HUES64 (cell line): ENCODE measurements around the gene SERPINA12.
"Not testable (repeated sequence)": the region's sequence is repeated elsewhere in the genome, so short reads cannot be mapped to it uniquely, and the experiment has no call there.

Experiments
- H3K27ac ChIP-seq: 2 replicates; pipeline ENCODE4 v1.7.0; 2013; ENCODE audit warnings: low read depth, low read length, inconsistent platforms
- H3K27me3 ChIP-seq: 2 replicates; pipeline ENCODE4 v1.6.1; 2013; ENCODE audit warnings: mild to moderate bottlenecking, low read length; ENCODE audit not compliant: insufficient read depth
- H3K36me3 ChIP-seq: 2 replicates; pipeline ENCODE4 v1.6.1; 2013; ENCODE audit warnings: mild to moderate bottlenecking, low read length; ENCODE audit not compliant: insufficient read depth
- H3K4me1 ChIP-seq: 2 replicates; pipeline ENCODE4 v1.6.1; 2013; ENCODE audit warnings: mild to moderate bottlenecking, low read length, moderate library complexity; ENCODE audit not compliant: insufficient read depth
- H3K4me3 ChIP-seq: 2 replicates; pipeline ENCODE4 v1.5.1; 2013; ENCODE audit warnings: mild to moderate bottlenecking, low read length, moderate library complexity
- H3K9ac ChIP-seq: 2 replicates; pipeline ENCODE4 v1.6.1; 2013; ENCODE audit warnings: mild to moderate bottlenecking, low read depth, low read length
- H3K9me3 ChIP-seq: 2 replicates; pipeline ENCODE4 v1.6.1; 2013; ENCODE audit warnings: low read depth, low read length; ENCODE audit not compliant: insufficient read depth
- WGBS: fragments of 150-250, 120-280 bp; methylation state at CpG from one replicate; pipeline ENCODE4 v1.1.7; 2013; ENCODE audit warnings: missing lambda C conversion rate; 5-methylcytosine and 5-hydroxymethylcytosine counted together

The SERPINA12 gene

GRCh38 chr14:94510481-94510880 is 1.2 kb upstream of the SERPINA12 start:
- not testable (repeated sequence) for H3K4me1 ChIP-seq, H3K27ac ChIP-seq, H3K9ac ChIP-seq, H3K9me3 ChIP-seq, H3K36me3 ChIP-seq, H3K27me3 ChIP-seq, H3K4me3 ChIP-seq
- 96% methylated on average over 2 of the region's 2 CpGs for WGBS

- no peaks in the 10 kb centered on the region for H3K27me3 ChIP-seq
- H3K4me1 ChIP-seq, result no peaks in the 10 kb centered on the region
- H3K27ac ChIP-seq, result no peak overlapping the region
- H3K9me3 ChIP-seq, result no peaks in the 10 kb centered on the region
- no peak overlapping the region for H3K4me3 ChIP-seq
- H3K9ac ChIP-seq, result no peak overlapping the region
- H3K36me3 ChIP-seq, result no peaks in the 10 kb centered on the region
- 91% methylated on average over 8 of the region's 8 CpGs for WGBS
These were observed 3.6 kb downstream of the SERPINA12 start for GRCh38 chr14:94505641-94506040.

GRCh38 chr14:94505206-94505605 is 4.1 kb downstream of the SERPINA12 start:
- Histone ChIP-seq H3K27me3 (no peaks in the 10 kb centered on the region), H3K4me3 (no peak overlapping the region), H3K9ac (no peak overlapping the region), H3K4me1 (no peaks in the 10 kb centered on the region), H3K9me3 (no peaks in the 10 kb centered on the region), H3K36me3 (no peaks in the 10 kb centered on the region), H3K27ac (no peak overlapping the region)
- WGBS, result 96% methylated on average over 4 of the region's 4 CpGs

GRCh38 chr14:94501588-94502516 is 7.4 kb downstream of the SERPINA12 start:
- no peaks in the 10 kb centered on the region for H3K4me1 ChIP-seq
- WGBS, result 96% methylated on average over 13 of the region's 16 CpGs
- H3K27me3 ChIP-seq, result no peaks in the 10 kb centered on the region
- H3K27ac ChIP-seq, result no peak overlapping the region
- H3K4me3 ChIP-seq, result no peak overlapping the region
- H3K9me3 ChIP-seq, result no peaks in the 10 kb centered on the region
- H3K9ac ChIP-seq, result no peak overlapping the region
- no peaks in the 10 kb centered on the region for H3K36me3 ChIP-seq

GRCh38 chr14:94500264-94500663 is 9.0 kb downstream of the SERPINA12 start:
- Histone ChIP-seq H3K9ac (no peak overlapping the region), H3K4me3 (no peak overlapping the region), H3K4me1 (no peaks in the 10 kb centered on the region), H3K36me3 (no peaks in the 10 kb centered on the region), H3K27me3 (no peaks in the 10 kb centered on the region), H3K27ac (no peak overlapping the region), H3K9me3 (no peaks in the 10 kb centered on the region)
- WGBS, result 88% methylated on average over 3 of the region's 3 CpGs

- Histone ChIP-seq H3K9me3 (no peaks in the 10 kb centered on the region), H3K4me3 (no peak overlapping the region), H3K27me3 (no peaks in the 10 kb centered on the region), H3K27ac (no peak overlapping the region), H3K36me3 (no peaks in the 10 kb centered on the region), H3K9ac (no peak overlapping the region), H3K4me1 (no peaks in the 10 kb centered on the region)
- WGBS, result 91% methylated on average over 2 of the region's 2 CpGs
These were observed 9.6 kb downstream of the SERPINA12 start for GRCh38 chr14:94499673-94500072.

GRCh38 chr14:94498215-94498614 is 11.1 kb downstream of the SERPINA12 start:
- Histone ChIP-seq H3K27me3 (no peaks in the 10 kb centered on the region), H3K27ac (no peak overlapping the region)
- WGBS, result 93% methylated on average over 3 of the region's 3 CpGs

GRCh38 chr14:94494085-94494484 is 15.2 kb downstream of the SERPINA12 start:
- no peaks in the 10 kb centered on the region for H3K4me1 ChIP-seq
- H3K4me3 ChIP-seq, result no peak overlapping the region
- no peaks in the 10 kb centered on the region for H3K27me3 ChIP-seq
- no peak overlapping the region for H3K27ac ChIP-seq
- no peaks in the 10 kb centered on the region for H3K9me3 ChIP-seq
- 90% methylated on average over 4 of the region's 4 CpGs for WGBS
- H3K9ac ChIP-seq, result no peak overlapping the region
- no peaks in the 10 kb centered on the region for H3K36me3 ChIP-seq

More at GRCh38 chr14:94498215-94498614, 11.1 kb downstream of the SERPINA12 start:
- Histone ChIP-seq H3K36me3 (no peaks in the 10 kb centered on the region), H3K4me3 (no peak overlapping the region), H3K9me3 (no peaks in the 10 kb centered on the region), H3K9ac (no peak overlapping the region), H3K4me1 (no peaks in the 10 kb centered on the region)

- WGBS, result 79% methylated on average over 4 of the region's 4 CpGs
- Histone ChIP-seq H3K27me3 (no peaks in the 10 kb centered on the region), H3K4me3 (no peak overlapping the region), H3K9me3 (no peaks in the 10 kb centered on the region), H3K4me1 (peaks cover 6% of the 10 kb centered on the region; the same call in 1 of the 2 replicates), H3K27ac (no peak overlapping the region), H3K9ac (no peak overlapping the region), H3K36me3 (no peaks in the 10 kb centered on the region)
These were observed 17.8 kb downstream of the SERPINA12 start for GRCh38 chr14:94491511-94491910.

GRCh38 chr14:94489336-94489735 is 19.9 kb downstream of the SERPINA12 start:
- no peaks in the 10 kb centered on the region for H3K9me3 ChIP-seq
- no peaks in the 10 kb centered on the region for H3K27me3 ChIP-seq
- H3K4me1 ChIP-seq, result peaks cover 10% of the 10 kb centered on the region; the same call in 1 of the 2 replicates
- H3K36me3 ChIP-seq, result no peaks in the 10 kb centered on the region
- WGBS, result 86% methylated on average over 11 of the region's 11 CpGs
- no peak overlapping the region for H3K9ac ChIP-seq
- H3K4me3 ChIP-seq, result no peak overlapping the region
- no peak overlapping the region for H3K27ac ChIP-seq

- H3K4me1 ChIP-seq, result peaks cover 10% of the 10 kb centered on the region; the same call in 1 of the 2 replicates
- no peaks in the 10 kb centered on the region for H3K36me3 ChIP-seq
- WGBS, result 54% methylated on average over 5 of the region's 5 CpGs
- H3K27me3 ChIP-seq, result no peaks in the 10 kb centered on the region
- H3K27ac ChIP-seq, result no peak overlapping the region
- H3K9ac ChIP-seq, result no peak overlapping the region
- H3K9me3 ChIP-seq, result no peaks in the 10 kb centered on the region
- peak overlapping the region; percentile 51 for H3K4me3 ChIP-seq
These were observed 22.4 kb downstream of the SERPINA12 start for GRCh38 chr14:94486883-94487282.
